Limb (tissue), 2 donors: ENCODE results near the gene SON.
"Not testable (repeated sequence)": the region's sequence is repeated elsewhere in the genome, so short reads cannot be mapped to it uniquely, and the experiment has no call there.

Experiments used
- DNase-seq, 2 donors: peaks; one replicate each; pipeline ENCODE4 v3.0.0-alpha.2; 2016; ENCODE audit errors: extremely low spot score in 2 of 2

The SON gene

DNA sequence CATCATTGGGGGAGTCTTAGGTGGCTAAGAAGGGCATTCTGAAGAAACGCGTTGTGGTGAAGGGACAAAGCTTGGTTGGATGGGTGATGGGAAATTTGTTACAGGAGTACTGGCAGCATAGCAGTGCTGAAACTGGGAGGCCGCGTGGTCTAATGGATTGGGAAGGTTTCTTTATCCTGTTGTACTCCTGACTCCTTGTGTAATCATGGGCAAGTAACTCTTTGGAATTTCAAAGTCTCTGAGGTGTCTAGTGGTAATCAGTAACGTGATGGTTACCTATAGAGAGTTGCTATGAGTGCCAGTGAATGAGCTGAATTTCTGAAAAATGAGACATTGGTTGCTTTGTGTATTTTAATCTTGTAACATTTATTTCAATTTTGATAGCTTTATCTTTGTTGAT is 27.2 kb downstream of the SON start:
- no peak for DNase-seq

DNA sequence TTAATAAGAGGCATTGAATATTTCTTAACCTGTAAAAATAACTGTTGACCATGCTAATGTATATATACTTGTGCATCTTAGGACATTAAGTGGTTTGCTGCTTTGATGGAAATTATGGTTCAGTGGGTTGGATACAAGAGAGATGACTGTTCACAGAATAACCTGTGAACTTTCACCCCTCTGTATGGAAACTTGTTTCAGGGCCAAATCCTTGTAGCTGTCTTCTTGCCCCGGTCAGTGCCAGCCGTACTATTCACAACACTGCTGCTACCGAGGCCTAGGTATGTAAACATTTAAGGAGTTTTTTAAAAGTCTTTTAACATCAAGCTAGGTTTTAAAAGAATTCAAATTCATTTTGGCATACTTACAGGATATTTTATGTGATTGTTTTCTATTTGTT is 29.5 kb downstream of the SON start:
- DNase-seq: no peak

DNA sequence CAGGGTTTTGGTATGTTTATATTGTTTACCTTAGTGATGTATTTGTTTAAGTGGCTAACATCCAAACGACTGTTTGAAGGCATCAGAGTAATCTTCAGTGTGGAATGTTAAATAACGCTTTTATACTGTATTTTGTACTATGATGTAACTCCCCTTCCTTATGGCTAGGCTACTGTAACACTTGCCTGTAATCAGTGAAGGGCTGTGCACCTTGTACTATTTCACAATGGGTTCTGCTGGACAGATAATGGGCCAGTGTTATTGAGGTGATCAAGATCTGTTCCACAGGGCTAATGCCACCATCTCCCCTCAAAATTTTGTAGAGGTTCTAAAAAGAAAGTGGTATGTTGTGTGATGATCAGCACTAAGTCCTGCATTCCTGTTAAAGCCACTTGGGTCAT is 33.9 kb downstream of the SON start:
- not testable (repeated sequence) for DNase-seq

DNA sequence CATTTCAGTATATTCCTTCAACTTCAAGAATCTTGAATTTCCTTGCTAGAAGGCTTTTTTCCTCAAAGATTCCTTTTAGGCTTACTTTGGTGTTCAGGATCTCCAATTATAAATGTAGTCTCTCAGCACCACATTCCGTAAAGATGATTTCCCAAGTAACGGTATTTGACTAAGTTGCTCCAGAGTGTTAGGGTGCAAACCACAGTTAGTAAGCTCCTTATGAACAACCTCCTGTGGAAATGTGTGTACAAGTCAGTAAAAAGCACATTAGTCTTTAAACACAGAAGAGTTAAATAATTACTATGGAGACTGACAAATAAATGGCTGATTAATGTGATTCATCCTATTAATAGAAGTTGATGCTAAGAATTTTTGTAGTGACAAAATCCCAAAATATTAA is 35.4 kb downstream of the SON start:
- no peak for DNase-seq

DNA sequence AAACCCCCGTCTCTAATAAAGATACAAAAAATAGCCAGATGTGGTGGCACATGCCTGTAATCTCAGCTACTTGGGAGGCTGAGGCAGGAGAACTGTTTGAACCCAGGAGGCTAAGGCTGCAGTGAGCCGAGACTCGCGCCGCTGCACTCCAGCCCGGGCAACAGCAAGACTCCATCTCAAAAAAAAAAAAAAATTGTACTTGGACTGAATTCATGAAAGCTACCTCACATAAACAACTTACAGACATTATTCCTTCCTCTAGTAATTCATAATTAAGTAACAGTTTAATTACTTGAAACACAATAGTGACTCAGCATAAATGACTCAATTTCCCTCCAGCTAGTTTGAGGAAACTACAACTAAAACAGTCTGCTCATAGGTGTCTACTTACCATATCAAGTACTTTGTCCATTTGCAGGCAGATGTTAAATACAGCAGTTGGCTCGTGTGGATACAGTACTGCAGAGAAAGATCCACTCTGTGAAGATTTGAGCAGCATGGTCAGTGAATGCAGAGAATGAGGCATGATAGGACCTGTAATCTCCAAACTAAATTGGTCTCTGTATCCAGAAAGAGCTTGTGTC is 36.2 kb downstream of the SON start:
- DNase-seq: no peak

DNA sequence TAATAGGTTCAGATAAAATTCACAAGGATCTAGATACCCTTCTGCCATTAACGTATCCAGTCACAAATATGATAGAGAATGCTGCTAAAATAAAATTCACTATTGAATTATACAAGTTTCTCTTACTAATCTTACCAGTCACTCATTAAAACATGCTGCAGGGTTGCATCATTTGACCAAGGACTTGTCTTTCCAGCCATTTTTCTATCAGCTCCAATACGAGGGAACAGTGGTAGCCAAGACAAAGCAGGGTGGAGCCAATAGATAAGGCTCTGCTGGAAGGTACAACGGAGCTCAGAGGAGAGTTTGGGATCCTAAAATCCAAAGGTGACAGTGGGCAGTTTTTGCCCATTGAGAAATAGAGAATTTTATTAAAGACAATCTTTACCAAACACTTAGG is 41.6 kb downstream of the SON start:
- no peak for DNase-seq

DNA sequence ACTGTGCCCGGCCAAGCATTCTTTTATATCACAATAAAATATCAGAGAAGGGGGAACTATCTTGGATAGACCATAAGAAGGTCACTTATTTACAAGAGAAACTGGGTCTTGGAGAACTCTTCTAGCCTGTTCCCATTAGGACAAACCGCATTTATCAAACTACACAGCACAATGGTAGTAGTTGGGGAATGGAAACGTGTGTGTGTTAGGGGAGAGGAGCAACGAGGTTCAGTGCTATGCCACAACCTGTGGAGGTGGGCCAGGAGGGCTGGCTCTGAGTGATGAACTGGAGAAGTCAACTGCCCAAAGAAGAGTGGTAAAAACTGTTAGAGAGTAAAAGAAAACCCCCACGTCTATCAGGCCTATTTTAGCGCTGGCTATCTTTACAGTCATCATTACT is 44.1 kb downstream of the SON start:
- DNase-seq: no peak

DNA sequence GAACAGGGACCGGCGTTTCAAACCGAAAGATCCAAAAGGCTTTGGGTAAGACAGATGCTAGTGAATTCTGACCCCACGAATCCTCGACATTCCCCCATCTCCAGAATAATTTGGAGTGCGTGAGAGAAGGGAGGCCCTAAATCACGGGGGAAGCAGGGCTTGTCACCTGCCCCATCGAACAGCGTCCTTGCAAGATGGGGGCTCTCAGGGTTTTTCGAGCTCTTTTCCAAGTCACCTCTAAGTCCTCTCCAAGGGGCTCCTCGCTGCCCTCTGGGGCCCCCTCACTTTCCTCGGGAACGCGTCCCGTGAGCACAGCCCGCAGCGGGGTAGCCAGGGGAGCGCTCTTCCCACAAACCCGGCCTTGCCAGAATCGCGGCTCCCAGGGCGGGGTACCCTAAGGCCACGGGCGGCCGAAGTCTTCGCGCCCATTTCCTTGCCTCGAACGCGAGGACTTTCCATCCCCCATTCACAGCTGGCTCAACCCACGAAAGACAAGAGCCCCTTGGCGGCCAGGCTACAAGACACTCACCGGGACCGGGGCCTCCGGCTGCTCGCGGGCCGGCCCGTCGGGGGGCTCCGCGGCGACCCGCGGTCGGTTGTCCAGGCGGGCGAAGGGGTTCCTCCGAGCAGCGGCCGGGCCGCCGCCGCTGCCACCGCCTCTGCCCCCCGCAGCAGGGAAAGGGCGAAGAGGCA is 45.1 kb downstream of the SON start:
- DNase-seq: peak; percentile 29 to 76

DNA sequence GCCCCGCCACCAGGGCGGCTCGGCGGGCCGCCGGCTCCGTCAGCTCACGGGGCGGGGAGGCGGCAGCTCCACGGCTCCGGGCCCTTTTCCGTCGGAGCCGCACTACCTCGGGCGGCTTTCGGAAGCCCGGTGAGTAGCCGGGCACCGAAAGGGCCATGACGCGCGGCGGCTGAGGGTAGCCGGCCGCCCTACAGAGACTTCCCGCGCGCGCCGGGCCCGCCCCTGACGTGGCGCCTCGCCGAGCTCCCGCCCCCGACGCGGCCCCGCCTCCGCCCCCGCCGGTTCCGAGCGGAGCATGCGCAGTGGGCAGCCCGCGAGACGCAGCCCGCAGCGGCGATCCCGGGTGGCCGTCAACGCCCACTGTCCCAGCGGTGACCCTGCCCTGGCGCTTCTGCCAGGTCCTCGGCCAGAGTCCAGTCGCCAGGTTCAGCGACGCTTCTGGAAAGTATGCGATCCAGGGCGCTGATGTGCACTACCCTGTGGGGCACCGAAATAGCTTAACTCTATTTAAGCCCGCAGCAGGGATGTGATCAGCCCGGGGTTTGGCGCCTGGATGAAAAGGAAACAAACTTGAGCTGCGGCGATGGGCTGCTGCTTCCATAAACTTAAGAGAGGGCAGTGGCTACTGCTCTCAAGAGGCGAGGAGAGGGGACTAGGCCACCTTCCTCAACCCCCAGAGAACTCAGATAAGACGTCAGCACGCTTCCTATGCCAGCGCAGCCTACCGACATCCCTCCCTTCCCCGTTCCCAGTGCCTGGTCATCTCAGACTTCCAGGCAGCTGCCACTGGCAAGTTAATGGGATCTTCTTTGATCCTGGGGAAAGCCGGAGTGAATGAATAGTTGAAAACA is 45.9 kb downstream of the SON start, which contains the start of gene DONSON:
Gene DONSON, minus strand, starts transcription at position 200 of the 851 bp plus-strand sequence. Its CDS starts 43 bp downstream, at position 157.
- peak; percentile 87 to 95 for DNase-seq

DNA sequence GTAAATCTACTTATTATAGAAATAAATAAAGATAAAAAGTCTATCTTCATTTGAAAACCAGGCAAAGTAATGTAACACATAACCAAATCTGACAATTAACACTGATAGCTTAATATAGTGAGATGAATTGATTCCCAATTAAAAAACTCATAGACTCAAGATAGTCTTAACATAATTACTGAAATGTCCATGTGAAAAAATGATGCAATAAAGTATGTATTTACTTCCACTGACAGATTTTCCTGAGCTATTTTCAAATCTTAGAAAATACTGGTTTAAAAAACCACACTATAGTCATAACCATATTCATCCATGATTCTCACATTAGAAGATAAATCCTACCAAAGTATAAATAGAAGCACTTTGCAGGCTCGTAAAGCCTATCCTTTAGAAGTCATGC is 55.2 kb downstream of the SON start:
- no peak for DNase-seq

DNA sequence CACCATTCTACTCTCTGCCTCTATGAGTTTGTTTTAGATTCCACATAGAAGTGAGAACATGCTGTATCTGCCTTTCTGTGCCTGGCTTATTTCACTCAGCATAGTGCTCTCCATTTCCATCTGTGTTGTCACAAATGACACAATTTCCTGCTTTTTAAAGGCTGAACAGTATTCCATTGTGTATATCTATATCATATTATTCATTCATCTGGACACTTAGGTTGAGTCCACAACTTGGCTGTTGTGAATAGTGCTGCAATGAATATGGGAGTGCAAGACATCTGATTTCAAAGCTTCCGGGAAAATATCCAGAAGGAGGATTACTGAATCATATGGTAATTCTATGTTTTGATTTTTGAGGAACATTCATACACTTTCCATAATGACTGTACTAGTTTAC is 65.7 kb downstream of the SON start:
- no peak for DNase-seq

DNA sequence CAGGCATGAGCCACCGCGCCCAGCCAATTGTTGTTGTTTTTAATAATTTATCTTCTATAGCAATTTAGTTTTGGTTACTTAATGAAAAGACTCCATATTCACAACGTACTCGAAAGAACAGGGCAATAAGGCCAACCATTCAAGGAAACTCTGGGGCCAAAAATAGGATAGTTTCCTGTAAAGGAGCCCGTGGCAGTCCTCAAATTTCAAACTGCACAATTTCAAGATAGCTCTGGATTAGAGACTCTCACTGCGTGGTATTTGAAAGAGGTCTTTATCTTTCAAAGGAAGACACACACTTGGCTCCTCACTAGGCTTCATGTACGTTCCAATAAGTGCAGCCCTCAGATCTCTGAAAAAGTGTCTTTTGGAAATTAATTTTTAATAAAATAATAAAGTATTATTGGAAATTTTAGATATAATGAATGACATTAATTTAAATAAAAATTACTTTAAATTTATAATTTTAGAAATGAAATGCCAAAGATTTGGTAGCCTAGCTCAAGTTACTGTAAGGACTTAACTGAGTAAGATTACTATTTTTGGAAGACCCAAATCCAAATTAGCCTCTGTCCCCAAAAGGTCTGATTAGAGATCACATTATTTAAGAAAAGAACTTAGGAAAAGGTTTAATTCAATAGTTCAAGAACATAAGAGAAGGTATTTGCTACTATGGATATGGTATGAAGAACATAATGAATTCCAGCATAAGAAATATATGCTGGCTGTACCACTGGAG is 68.3 kb downstream of the SON start:
- DNase-seq: no peak

DNA sequence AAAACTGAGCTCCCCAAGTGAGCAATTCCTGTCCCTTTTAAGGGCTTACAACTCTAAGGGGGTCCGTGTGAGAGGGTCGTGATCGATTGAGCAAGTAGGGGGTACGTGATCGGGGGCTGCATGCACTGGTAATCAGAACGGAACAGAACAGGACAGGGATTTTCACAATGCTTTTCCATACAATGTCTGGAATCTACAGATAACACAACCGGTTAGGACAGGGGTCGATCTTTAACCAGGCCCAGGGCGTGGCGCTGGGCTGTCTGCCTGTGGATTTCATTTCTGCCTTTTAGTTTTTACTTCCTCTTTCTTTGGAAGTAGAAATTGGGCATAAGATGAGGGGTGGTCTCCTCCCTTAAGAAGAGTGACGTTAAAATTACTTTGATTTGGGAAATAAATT is 74.7 kb downstream of the SON start:
- DNase-seq: not testable (repeated sequence)

DNA sequence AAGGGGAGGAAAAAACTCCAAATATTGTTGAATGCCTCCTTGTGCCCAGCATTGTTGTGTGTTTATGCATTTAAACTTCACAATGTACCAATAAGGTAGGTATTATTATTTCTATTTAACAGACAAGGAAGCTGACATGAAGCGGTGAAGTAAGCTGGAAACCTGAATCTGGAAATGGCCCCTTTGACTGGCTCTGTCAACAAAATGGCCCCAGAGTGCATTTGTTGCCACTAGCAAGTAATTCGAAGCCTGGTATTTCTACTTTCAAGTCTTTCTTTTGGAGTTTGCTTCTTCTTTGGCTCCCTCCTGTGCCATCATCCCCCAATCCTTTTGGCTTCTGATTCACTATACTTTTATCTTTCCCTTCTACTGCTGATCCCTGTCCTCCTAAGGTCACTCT is 75.6 kb downstream of the SON start:
- DNase-seq: no peak

DNA sequence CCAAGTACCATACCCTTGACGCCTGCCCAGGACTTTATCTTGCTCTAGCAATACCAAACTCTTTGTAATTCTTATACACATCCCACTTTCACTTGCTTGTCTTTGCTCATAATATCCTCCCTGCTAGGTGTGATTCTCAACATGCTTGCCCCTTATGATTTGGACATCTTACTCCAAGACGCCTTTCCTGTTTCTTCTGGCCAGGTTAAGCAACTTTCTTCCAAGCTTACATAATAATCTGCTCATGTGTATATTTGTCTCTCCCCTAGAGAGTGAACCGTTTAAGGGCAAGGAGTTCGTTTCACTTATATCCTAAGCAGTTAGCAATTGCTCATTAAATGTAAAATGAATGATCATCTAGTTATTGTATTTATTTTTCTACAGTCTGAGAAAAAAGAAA is 76.9 kb downstream of the SON start:
- no peak for DNase-seq

DNA sequence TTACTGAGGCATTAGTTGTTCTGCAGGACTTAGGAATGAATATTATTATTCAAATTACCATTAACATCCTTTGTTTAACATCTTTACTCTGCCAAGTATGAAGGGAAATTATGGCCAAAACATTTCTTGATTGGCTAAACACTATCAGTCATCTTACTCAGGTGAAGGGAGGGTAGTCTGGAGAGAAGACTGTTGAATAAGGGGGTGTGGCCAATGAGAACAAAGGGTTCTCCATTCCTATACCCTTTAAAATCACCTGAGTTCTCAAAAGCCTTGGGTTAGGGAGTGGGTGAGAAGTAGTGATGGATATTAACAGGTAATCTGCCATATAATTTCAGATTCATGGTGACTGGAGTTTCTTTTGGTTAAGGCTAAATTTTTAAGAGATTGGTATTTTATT is 79.4 kb downstream of the SON start:
- no peak for DNase-seq

DNA sequence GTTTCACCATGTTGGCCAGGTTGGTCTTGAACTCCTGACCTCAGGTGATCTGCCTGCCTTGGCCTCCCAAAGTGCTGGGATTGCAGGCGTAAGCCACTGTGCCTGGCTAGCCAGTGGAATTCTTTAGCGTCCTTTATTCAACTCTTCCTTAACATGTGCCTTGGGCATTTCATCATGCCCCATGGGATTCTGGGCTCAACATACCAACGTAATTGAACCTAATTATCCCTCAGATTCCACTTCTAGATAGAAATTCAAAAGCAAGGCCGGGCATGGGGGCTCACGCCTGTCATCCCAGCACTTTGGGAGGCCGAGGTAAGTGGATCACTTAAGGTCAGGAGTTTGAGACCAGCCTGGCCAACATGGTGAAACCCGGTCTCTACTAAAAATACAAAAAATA is 83.3 kb downstream of the SON start:
- not testable (repeated sequence) for DNase-seq
